ES-I3 (cell line): ENCODE results near the gene NKX1-1.

Experiments used
- H3K36me3 ChIP-seq: 2 replicates; pipeline ENCODE4 v1.6.1; 2013; ENCODE audit warnings: mild to moderate bottlenecking, low read length, control low read depth, moderate library complexity; ENCODE audit not compliant: insufficient read depth
- H3K4me1 ChIP-seq: 2 replicates; pipeline ENCODE4 v1.6.1; 2013; ENCODE audit warnings: mild to moderate bottlenecking, control low read depth, low read length; ENCODE audit not compliant: insufficient read depth
- H3K9ac ChIP-seq: 2 replicates; pipeline ENCODE4 v1.6.1; 2013; ENCODE audit warnings: low read depth, mild to moderate bottlenecking, low read length, moderate library complexity
- H3K9me3 ChIP-seq: 2 replicates; pipeline ENCODE4 v1.6.1; 2013; ENCODE audit warnings: mild to moderate bottlenecking, low read length, moderate library complexity; ENCODE audit not compliant: control insufficient read depth, insufficient read depth

Gene NKX1-1

DNA sequence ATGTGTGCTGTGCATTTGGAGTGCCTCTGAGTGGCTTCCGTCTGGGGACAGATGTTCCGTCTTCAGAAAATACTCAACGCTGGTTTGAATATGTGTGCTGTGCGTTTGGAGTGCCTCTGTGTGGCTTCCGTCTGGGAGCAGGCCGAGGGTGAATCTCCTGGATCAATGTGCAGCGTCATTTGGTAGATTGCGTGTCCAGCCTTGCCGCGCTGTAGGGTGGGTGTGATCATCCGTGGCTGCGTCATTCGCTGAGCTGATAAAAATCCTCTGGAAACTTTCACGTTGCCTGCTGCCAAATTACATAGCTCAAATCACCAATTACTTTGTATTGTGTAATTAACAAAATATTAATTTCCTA, 47.1 kb downstream of the NKX1-1 start:
- Histone ChIP-seq H3K36me3 (0 out of 2 replicates have a peak, but pooled peaks cover 3% of the 10 kb centered on the region), H3K9me3 (no peaks in the 10 kb centered on the region), H3K9ac (no peak overlapping the region), H3K4me1 (no peaks in the 10 kb centered on the region)

DNA sequence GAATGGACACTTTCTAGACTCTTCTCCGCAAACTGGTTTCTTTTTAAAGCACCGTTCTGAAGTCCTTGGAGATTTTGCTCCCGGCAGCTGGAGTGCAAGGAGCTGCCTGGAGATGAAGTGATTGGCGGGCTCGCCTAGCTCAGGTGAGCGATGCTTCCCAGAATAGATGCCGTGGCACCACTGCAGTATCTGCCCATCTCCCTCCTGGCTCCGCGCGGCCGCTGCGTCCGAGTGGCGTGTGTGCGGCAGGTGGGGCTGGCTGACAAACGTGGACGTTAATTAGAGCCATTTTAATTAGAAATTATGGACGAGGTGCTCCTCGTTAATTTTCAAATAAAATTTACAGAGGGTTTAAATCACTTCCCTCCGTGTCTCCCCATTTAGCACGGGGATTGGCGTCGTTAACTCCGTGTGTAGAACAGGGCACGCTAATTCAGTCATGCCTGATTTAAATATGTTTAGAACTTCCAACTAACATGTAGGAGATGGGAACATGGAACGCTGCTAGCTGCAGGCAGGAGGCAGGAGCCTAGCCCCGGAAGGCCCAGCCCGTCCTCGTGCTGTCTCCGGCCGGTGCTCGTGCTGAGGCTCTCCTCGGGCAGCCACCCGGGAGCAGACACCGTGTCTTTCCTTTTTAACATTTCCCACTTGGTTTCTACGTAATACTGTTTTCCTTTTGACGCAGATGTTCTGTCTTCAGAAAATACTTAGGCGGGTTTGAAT, 47.7 kb downstream of the NKX1-1 start:
- no peaks in the 10 kb centered on the region for H3K9me3 ChIP-seq
- no peak overlapping the region for H3K9ac ChIP-seq
- H3K36me3 ChIP-seq = 0 out of 2 replicates have a peak, but pooled peaks cover 3% of the 10 kb centered on the region
- H3K4me1 ChIP-seq = no peaks in the 10 kb centered on the region

DNA sequence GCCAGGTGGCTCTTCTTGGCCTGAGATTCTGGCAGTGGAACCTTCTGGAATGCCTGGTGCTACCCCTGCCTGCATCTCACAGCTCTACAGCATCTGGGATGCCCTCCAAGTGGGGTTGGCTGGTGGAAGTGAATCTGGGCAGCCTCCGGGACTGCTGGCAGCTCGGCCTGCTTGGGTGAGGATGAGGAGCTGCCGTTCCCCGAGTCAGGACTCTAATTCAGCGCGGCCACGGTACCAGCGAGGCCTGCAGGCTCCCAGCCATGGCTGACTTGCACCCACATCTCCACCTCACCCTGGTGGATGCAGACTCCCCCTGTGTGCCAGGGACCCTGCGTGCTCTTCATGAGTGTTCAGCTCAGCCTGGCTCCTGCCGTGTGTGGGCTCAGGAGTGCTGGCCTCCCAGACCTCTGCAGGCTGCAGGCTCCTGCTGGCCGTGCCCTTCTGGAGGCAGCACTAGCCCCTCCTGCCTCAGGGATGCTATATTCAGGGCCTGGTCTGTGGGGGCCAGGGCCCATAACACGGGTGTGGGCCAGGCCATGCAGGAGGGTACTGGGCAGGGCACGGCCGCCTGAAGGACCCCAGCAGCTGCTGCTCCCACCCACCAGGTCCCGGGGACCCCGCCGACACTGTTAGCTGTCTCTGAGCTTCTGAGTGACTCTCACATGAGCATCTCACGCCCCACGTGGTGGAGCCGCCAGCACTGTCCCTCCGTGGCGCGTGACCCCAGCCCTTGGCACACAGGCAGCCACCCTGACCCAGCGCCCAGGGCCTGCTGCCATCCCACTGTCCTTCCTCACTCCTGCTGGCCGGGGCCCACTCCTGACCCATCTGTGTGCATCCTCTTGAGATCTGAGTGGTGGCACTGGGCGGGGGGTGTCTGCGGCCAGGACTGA, 48.6 kb downstream of the NKX1-1 start:
- H3K9ac ChIP-seq = no peak overlapping the region
- no peaks in the 10 kb centered on the region for H3K9me3 ChIP-seq
- 0 out of 2 replicates have a peak, but pooled peaks cover 3% of the 10 kb centered on the region for H3K36me3 ChIP-seq
- H3K4me1 ChIP-seq = no peaks in the 10 kb centered on the region

DNA sequence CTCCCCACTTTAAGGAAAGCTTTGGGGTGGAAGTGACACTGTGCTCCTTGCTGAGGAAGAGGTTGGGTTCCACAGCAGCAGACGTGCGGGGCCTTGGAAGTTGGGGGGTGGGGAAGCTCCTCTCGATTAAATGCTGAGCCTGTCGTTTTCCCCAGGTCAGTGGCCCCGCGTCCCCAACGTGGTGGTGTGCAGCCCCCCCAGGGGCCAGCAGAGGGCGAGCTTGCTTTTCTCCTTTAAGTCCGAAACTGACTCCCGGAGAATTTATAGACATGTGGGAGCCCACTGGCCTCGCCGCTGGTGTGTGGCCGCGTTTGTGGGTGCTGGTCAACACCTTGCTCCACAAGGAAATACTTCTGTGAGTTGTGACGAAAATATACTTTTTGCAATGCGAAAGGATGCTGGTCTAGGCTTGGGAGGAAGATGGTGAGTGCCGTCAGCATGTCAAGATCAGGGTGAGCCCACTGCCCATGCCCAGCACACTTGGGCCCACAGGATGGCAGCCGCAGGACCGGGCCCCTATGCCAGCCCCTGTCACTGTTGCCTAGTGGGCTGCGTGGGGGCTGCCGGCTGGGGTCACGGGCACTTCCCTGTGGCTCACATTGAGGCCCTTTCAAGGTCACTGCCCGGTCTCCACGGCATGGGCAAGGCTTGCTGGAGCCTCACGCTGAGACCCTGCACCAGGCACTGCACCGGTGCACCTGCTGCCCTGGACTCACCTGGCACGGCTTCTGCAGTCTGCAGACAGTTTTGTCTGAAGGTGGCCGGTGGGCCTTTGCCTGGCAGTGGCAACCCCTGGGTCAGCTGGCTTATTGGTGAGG, 49.9 kb downstream of the NKX1-1 start:
- H3K4me1 ChIP-seq = no peaks in the 10 kb centered on the region
- no peaks in the 10 kb centered on the region for H3K9me3 ChIP-seq
- no peak overlapping the region for H3K9ac ChIP-seq
- H3K36me3 ChIP-seq = 0 out of 2 replicates have a peak, but pooled peaks cover 3% of the 10 kb centered on the region

DNA sequence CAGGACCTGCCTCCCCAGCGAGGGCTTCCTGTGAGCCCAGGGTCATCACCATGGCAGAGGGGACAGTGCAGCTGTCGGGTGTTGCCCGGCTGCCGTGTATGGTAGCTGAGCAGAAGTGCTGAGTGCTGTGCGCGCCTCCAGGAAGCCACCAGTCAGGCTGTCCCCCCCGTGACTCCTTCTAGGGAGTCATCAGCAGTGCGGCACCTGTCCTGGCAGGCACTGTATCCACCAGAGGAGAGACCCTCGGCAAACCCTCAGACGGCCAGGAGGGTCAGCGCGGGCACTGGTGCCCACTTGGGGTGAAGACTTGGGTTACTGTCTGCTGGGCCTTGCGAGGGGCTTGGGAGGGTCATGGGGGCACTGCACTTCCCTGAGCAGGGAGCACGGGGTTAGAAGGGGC, 50.9 kb downstream of the NKX1-1 start:
- H3K9me3 ChIP-seq = no peaks in the 10 kb centered on the region
- H3K36me3 ChIP-seq = 0 out of 2 replicates have a peak, but pooled peaks cover 3% of the 10 kb centered on the region
- no peak overlapping the region for H3K9ac ChIP-seq
- H3K4me1 ChIP-seq = no peaks in the 10 kb centered on the region

DNA sequence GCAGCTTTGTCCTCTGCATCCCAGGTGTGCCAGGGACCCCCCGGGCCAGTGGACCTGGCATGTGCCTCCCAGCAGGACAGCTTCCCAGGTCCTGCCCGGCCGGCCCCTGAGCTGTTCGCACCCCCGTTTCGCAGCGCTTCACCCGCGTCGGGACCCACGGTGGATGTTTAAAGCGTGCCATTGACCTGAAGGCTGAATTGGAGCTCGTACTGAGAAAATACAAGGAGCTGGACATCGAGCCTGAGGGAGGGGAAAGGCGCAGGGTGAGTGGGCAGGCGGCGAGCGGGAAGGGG, 51.3 kb downstream of the NKX1-1 start:
- Histone ChIP-seq H3K9me3 (no peaks in the 10 kb centered on the region), H3K36me3 (0 out of 2 replicates have a peak, but pooled peaks cover 3% of the 10 kb centered on the region), H3K9ac (no peak overlapping the region), H3K4me1 (no peaks in the 10 kb centered on the region)

DNA sequence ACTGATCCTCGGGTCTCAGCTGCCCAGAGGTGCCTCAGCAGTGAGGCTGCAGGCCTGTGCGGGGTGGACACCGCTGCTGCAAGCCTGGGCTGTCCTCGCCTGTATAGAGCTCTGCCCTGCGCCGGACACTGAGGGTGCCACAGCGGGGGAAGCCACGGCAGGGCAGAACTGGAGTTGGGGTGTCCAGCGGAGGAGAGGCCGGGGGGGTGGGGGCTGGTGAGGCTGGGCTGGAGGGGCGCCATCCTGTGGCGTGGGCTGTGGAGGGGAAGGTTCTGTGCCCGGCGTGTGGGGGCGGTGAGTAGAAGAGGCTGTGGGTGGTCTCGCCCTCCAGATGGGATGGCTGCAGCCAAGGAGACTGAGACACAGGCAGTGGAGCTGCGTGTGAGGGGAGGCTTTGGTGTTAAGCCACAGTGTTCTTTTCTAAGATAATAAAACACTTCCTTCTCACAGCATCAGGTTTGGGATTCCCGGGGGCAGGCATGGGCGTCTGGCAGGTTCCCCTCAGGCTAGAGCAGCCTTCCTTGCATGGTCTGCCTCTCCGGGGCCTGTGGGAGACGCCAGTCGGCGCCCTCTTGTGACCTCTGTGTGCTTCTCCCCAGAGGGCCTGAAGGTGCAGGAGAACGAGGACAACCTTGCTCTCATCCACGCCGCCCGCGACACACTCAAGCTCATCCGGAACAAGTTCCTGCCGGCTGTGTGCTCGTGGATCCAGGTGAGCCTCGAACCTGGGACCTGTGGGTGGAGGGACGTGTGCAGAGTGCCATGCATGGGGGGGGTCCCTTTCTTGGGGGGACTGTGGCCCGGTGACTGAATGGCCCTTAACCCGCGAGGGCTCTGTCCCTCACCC, 51.9 kb downstream of the NKX1-1 start:
- H3K9me3 ChIP-seq = no peaks in the 10 kb centered on the region
- 0 out of 2 replicates have a peak, but pooled peaks cover 3% of the 10 kb centered on the region for H3K36me3 ChIP-seq
- no peak overlapping the region for H3K9ac ChIP-seq
- no peaks in the 10 kb centered on the region for H3K4me1 ChIP-seq

DNA sequence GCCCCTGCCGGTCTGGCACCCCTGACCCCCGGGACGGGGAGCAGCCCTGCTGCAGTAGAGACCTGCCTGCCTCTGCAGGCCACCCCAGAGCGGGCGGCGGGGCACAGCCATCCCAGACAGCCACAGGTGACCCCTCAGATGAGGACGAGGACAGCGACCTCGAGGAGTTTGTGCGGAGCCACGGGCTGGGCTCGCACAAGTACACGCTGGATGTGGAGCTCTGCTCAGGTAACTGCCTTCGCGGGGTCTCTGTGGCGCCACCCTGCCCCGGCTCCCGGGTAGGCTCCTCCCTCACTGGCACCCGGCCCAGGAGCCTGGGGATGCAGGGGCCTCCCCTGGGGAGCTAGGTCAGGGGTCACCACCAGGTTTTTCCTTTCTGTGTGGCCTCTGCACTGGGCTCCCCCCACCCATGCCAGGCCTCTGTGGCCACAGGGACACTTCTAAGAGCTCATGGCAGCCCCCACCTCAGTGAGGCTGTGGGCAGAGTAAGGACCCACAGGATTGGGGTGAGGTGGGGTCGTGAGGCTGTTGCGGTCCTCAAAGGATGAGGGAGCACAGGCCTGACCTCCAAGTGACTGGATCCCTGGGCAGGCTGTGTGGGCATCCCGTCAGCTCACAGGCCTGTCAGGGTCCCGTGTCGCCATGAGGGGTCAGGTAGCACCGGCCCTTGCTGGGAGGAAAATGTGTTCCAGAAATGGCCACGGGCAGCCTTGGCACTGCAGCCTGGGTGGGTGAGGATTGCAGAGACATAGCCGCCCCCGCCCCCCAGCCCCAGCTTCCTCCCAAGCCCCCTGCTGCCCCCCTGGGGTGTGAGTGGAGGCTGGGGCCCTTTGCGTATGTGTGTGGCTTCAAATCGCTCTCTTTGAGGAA, 52.8 kb downstream of the NKX1-1 start:
- Histone ChIP-seq H3K4me1 (no peaks in the 10 kb centered on the region), H3K9me3 (no peaks in the 10 kb centered on the region), H3K9ac (no peak overlapping the region), H3K36me3 (0 out of 2 replicates have a peak, but pooled peaks cover 3% of the 10 kb centered on the region)
